Measurements from ENCODE around the gene ICA1. TPM values are rescaled to one million over a fixed set of nuclear protein-coding genes. Genes with fewer than 3 reads are reported as not detected.

The ICA1 gene
- total RNA-seq, 1 experiment from 2014 or later = not detected

DNA sequence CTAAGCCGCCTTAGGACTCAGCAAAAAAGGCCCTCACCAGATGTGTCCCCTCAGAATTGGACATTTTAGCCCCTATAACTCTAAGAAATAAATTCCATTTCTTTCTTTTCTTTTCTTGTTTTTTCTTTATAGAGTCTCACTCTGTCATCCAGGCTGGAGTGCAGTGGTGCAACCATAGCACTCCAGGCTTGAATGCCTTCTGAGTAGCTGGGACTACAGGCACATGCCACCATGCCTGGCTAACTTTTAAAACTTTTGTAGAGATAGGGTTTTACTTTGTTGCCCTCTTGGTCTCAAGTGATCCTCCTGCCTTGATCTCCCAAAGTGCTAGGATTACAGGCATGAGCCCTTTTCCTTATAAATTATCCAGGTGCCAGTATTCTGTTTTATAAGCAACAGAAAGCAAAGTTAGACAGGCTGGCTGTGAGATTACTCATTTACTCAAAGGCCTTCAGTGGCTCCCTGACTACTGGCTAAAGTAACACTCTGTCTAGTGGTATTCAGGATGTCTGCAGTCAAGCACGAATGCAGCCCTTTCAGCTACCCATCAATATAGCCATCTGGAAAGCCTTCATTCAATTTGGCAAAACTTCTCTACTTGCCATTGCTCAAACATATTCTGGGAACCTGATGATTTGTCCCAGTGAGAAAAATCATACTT lies 128.6 kb downstream of the ICA1 start:
- DNase-seq (ENCODE audit: low read depth) = no peak

DNA sequence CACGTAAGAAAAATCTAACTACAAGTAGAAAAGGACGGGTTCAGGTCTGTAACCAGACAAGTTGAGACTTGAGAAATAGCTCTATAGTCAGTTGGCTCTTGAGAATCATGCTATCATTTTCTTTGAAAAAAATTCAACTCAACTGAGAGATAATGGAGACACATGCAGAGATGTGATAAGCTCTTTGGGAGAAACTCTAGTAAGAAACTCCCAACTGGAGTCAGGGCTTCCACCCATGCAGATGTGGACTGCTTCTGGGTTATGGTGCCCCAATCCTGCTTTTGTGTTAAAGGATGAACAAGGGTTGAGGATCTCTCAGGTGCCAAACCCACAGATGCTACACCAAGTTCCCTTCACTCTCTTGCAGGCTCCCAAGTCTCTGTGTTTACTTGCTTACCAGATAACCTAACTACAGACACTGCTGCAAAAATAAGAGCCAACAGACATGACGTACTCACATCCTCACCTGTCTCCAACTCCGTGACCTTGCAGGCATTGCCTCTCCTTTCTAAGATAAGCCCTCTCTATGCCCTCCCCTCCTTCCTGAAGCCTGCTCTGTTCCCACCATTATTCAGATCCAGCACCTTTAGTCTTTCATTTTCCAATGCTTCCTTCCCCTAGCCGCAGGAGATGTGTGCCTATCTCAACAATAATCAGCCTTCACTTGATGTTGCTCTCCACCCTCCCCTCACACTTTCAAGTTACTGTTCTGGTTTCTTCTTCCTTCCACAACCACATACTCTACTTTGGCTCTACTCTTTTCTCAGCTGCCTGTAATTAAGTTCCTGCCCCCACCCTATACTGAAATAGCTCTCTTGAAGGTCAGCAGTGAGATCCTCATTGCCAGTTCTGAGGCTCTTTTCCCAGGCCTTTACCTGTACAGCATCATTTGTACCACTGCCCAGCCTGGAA lies 130.0 kb downstream of the ICA1 start:
- DNase-seq (ENCODE audit: low read depth) = no peak

DNA sequence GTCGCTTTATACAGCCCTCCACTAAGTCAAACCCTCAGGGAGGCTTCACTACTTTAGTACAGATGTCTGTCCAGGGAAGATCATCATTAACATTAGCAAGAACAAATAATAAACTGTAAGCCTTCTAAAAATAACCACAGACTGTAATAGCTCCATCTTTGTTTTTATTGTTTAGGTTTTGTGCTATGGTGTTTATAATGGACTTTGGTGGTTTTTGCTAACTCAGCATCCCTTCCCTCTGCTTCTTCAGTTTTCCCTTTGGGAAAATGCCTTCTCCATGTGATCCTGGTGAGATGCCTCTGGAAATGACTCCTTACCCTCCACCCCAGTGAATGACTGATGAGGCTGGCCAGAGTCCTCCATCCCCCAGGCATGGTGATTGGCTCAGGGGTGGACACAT lies 131.3 kb downstream of the ICA1 start:
- DNase-seq (ENCODE audit: low read depth) = no peak

DNA sequence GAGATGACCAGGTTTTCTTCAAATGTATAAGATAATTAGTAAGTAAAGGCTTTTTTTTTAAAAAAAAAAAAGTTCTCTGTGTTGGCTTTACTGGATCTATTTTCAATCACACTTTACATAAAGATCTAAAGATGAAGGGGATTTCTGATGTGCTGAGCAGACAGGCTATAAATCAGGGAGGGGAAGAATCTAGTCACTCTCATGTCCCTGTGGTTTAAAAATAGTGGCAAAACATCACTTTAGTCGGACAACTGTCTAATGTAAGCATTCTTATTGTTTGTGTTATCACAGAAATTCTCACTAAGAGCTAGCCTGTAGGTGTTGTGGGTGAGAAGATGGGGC lies 132.7 kb downstream of the ICA1 start:
- no peak for DNase-seq (ENCODE audit: low read depth)

DNA sequence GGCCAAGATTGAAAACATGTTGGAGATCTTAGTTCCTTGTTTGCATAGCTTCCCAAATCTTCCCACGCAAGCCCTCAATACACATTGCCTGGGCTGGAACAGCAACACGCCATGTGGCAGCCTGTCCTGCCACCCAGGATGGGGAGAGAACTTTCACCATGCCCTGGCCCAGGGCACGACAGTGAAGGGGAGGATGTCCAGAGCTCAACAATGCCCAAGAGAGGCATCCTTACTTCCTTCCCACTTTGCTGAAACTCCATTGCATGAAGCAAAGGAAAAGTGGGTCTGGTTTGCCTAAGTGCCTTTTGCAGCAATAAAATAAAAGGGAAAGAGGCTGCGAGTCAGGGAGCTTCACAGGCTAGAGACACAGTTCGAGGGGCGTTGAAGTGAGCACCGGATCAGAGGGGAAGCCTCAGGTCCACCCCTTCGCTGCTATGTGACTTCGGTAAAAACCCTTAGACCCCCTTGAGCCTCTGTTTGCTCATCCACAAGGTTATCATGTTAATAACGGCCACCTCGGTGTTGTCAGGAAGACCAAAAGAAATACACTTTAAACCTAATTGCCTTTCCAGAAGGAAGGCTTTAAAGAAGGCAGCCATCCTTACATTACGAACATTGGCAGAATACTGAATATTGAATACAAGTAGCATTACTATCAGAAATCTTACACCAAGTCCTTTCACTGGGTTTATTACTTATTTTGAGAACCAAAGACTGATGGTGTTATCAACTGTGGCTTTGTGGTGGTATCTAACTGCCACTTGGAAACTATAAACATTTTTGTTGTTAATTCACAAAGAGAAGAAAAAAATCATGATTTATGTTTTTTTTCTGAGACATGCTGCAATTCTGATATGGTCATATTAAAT lies 133.3 kb downstream of the ICA1 start:
- DNase-seq (ENCODE audit: low read depth) = no peak

DNA sequence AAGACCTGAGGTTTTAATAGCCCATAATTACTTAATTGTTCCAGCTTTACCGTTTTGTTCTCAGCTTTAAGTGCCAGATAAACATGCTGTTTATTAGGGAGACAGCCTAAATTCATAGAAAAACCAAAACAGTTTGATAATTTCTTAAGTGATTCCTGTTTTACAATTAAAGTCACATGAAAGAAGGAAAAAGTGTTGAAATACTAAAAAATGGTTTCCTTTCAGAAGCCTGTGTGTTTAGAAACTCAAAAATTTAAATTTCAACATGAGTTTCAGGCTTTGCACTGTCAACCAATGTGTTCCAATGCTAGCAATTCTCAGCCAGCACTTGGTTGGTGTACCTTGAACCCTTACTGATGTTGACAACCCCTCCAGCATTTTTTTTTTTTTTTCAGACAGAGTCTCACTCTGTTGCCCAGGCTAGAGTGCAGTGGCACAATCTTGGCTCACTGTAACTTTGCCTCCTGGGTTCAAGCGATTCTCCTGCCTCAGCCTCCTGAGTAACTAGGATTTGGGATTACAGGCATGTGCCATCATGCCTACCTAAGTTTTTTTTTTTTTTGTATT lies 135.3 kb downstream of the ICA1 start:
- no peak for DNase-seq (ENCODE audit: low read depth)

DNA sequence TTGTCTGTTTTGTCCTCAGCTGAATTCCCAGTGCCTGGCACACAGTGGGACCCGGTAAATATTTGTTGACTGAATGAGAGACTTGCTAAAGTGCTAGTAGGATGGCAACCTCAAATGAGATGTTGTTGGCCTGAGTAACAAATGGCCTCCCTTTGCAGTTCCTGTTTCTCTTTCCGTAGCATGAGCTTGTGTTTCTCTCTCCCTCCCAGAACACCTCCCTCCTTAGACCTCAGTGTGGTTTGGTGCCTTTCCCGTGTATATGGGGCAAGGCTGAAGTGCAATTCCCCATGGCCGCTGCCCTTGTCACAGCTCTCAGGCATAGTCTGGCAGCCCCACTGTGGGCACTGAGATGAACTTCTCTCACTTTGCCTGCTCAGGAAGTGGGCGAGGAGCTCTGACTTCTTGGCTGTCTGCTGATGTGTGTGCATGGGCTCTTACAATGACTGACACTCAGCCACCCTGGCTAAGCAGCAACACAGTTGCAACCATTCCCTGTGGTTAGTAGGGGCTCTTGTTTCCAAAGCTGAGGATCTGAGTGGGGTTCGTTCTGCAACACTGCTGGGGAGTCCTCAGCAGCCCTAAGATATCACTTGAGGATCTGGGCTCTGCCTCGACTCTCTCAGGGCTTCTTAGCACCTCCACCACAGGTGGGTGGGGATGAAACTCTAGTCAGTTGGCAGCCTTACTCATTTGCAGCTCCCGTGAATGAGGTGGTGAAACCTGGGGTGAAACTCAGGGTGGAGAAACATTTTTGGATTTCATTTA lies 136.1 kb downstream of the ICA1 start:
- no peak for DNase-seq (ENCODE audit: low read depth)

DNA sequence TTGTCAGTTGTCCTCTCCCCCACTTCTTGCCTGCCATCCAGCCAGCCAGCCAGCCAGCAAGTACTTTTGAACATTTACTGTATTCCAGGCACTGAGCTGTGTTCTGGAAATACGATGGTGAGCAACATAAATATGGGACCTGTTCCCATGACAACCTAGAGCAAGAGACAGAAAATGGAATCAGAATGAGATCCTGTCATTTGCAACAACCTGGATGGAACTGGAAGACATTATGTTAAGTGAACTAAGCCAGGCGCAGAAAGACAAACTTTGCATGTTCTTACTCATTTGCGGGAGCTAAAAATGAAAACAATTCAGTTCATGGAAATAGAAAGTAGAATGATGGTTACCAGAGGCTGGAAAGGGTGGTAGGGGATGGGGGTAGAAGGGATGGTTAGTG lies 140.7 kb downstream of the ICA1 start:
- DNase-seq (ENCODE audit: low read depth) = no peak

DNA sequence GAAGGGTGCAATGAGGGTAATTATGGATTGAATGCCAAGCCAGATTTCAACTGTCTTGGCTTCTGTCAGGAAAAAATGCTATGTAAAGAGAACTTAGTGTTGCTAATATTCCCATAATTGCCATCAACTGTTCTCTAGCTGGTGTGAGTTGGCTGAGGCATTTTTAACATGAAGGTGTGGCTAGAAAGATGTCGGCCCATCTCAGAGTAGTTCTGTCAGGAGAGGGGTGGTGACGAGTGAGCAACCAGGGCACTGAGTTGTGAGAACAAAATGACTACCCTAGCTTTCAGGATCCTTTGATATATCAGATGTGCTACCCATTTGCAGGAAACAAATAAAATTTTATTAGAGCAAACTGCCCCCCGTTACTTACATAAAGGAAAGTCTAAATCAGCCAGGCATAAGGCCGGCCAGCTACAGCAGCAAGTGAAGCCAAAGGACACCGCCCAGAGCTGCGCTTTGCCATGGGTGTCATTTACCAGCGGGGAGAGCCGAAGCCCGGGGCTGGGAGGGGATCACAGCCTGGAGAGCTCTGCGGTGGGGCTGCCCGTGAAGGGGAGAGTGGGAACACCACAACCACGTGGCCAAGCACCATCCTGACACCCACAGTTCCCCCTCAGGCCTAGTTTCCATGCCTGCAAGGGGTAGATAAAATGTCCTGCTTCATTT lies 141.4 kb downstream of the ICA1 start:
- DNase-seq (ENCODE audit: low read depth) = no peak

DNA sequence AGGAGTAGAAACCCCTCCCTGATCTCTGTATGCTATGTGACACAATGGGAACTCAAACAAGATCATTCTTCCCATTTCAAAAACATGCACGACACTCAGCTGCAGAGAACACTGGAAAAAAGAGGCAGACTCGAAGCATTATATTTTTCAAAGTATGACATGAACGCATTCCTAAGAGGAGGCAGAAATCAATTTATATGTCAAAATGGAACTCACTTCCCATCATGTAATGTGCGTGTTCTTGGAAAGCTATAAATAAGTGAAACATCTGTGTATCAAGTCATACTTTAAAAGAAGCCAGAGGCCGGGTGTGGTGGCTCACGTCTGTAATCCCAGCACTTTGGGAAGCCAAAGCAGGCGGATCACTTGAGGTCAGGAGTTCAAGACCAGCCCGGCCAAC lies 142.7 kb downstream of the ICA1 start:
- DNase-seq (ENCODE audit: low read depth) = no peak

DNA sequence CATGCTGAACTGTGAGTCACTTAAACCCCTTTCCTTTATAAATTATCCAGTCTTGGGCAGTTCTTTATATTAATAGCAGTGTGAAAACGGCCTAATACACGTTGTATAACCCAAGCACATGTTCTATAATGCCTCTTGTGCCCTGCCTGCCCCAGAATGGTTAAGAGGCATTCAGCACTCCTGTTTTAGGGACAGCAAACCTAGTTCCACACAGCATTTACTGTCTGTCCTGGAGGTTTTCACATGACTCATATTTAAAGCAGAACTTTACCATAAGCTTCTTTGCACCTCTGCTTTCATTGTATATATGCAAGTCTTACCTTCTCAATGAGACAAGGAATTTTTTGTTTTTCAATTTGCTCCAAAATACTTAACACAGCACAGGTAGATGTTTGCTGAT lies 144.8 kb downstream of the ICA1 start:
- DNase-seq (ENCODE audit: low read depth) = no peak

DNA sequence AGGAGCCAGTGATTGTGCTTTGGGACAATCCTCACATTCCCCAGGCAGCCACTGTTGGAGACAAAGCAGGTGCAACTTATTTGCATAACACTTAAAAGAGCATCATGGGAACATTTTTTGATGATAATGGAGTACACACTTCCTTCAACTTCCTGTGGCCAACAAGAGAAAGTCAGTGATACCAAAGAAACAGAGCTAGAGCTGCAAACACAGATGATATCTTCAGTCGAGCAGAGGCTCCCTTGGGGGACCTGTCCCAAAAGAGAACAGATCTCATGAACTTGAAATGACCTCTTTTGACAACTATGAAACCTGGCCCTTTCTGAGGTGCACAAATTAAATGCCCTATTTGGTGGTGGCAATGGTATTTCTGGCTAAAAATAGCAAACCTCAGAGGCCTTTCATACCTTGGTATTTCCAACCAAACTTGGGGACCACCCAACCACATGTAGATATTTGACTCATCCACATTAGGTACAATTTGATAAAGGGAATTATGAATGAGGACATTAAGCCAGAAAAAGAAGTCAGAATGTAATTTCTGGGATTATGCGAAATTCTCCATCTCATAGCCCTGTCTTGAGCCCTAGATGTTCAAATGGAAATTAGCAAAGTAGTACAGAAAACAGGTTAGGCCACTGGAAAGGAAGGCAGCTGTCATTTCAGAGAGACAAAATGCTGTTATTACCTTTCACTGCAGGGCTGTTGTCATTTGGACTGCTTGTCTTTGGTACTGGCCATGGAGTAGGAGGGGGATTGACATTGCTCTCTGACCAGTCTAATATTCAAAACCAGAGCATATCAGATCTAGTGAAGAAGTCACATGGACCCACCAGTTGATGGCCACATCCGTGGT lies 146.2 kb downstream of the ICA1 start:
- no peak for DNase-seq (ENCODE audit: low read depth)

DNA sequence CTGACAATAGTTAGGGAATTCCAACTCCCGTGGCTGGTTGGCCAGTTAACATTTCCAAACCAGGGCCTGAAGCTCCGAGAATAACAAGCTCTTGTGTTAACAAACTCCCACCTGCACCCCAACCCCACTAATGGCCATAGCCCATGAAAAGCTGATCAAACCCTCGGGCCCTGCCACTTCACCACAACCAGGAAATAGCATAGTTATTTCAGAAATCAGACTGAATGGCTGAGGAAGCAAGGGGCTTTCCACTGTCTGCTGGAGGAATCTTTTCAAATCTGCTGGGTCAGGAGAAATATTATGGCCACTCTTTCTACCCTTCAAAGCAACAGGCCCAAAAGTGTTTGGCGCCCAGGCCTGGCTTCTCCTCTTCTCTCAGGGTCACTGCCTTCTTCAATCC lies 147.8 kb downstream of the ICA1 start:
- DNase-seq (ENCODE audit: low read depth) = no peak

DNA sequence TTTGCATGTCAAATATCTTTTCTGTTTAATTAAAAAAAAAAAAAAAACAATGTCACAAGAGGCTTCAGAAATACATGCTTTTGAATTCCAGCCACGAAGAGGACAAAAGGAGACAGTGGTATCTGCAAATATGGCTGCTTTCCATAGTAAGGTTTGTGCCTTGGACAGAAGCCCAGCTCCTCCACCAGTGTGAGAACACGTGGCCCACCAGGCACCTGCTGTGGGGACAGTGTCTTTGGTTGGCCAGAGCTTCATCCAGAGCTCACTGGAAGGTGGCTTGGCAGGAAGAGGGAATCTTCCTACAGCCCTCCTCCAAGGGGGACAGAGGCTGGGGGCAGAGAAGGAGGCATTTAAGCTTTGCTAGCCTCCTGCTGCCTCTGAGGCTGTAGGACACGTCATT lies 148.8 kb downstream of the ICA1 start:
- no peak for DNase-seq (ENCODE audit: low read depth)

DNA sequence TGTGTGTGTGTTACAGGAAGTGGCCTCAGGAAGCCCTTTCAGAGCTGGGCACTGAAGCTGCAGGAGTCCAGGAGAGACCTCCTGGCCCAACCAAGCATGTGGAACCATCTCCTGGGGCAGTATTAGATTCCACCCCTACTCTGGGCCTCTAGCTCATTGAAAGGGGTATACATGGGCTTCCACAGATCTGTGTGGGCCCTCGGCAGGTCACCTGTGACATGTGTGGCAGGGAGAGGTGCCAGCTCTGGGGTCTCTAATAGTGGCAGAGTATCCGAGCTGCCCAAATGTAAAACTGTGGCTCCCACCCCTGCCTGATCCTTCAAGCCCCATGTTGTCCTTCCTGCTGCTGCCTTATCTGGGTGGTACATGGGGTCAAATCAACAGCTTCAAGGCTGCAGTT lies 149.3 kb downstream of the ICA1 start:
- no peak for DNase-seq (ENCODE audit: low read depth)

DNA sequence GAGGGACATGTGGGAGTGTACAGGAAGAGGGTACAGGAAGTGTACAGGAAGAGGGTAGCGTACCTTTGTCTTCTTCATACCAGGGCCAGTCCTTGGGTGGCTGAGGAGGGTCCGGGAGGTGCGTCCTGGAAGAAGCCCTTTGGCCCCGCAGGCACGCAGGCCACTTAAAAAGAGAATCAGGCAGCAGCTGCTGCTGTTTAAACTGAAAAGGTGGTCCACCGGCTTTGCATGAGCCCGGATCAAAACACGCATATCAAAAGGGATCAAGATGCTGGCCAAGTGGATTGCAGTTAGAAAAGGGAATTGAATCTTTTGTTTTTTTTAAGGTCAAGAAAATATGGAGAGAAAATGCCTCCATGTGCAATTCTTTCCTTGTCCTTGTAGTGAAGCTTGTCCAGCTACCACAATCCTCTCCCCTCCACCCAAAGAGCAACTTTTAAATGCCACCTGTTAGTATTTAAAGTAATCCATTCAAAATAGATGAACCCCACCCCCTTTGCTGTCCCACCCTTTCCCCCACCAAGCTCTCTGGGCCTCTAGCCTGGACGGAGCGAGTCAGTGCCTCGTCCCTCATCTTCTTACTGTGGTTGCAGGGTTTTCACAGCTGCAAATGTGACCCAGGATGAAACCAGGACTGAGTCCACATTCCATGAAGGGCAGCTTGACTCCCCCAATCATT lies 150.5 kb downstream of the ICA1 start:
- no peak for DNase-seq (ENCODE audit: low read depth)

DNA sequence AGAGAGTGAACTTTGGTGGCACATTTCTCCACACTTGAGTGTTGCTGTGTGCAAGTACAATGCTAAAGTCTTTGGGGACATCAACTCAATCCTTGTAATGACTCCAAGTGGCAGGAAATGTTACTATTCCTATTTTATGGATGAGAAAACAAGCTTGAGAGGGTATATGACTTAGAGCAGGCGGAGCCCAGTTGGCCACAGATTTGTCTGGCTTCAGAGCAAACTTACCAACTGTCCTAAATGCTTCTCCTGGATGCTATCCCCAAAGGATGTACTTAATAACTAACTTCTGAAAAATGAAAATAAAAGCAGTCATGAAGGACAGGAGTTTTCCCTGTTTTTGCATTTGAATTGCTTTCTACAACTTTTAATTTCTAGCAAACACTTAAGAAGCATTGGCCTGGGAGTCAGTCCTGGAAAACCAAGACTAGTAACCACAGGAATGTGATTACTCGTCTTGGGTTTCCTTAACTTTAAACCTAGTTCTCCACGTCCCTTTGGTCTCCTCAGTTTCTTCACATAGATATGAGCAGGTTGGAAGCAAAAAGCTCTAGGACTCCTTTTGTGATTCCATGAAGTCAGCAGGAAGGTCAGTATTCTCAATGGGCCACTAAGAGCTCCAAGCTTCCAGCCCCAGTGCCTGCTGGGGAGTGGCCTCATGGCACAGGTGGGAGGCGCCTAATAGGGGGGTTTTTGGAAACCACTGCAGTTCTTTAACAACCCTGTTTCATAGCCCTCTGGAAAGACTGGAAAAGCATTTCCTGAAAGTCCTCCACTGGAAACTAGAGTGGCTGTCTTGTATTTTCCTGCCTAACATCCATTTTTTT lies 152.6 kb downstream of the ICA1 start:
- DNase-seq (ENCODE audit: low read depth) = peak; percentile 65

DNA sequence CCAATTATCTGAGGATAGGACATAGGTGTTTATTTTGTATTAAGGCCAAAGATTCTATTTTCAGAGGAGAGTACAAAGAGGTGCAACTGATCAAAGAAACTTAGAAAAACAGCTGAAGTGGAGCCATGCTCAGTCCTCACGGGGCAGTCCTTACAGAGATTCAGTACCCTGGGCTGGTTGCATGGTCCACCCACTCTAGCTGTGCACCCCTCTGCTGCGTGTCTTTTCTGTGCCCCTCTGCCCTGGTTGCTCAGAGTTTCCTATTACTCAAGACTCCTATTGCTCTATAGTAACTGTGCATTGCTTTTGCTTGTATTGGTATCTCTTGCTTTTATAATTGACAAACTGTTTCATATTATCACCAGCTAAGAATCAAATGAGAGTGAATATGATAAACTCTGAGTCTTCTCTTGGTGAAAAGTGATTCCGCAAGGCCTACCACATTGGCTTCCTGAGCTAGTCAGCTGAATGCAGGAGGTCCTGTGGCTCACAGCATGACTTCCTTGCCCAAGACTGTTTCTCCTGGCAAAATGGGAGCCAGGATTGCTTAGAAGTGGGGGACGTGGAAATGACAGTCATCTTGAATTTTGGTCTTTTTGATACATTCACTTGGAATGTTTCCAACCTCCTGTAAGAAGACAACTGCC lies 156.4 kb downstream of the ICA1 start:
- DNase-seq (ENCODE audit: low read depth) = no peak

All from M059J (cell line).